SK-N-MC (cell line): ENCODE measurements around the gene TTC28.

Experiments used
- EZH2 ChIP-seq: fragments of 200-600 bp; sonication (generic); IDR thresholded peaks from one replicate; pipeline ENCODE4 v1.6.1; 2017; ENCODE audit warnings: antibody characterized with exemption
- POLR2AphosphoS5 ChIP-seq: IDR thresholded peaks from 2 replicates; pipeline ENCODE4 v1.6.1; 2012; ENCODE audit warnings: mild to moderate bottlenecking, low read depth, low read length, borderline replicate concordance

DNA sequence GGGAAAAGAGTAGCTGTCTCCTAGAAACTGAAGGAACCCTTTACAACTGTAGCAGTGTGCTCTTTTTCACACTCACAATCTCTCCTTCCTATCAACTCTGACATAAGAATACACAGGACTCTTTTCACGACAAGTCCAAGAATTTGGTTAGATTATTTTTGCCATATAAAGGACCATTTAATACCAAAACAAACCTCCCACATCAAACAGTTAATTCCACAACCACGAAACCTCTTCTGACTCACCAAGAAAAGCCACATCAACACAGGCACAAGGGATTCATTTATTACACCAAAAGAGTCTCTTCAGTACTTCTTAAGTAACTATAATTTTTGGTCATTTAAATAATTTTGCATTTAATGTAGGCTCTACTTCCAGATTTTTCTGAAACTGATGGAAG is 538.0 kb downstream of the TTC28 start:
- TF ChIP-seq POLR2AphosphoS5, result no peak
- TF ChIP-seq EZH2, result no peak
